GM23338 (cell line): Measurements from ENCODE around the gene FYN. TPM values are rescaled to one million over a fixed set of nuclear protein-coding genes. Genes with fewer than 3 reads are reported as not detected.

Experiments
- ATAC-seq: fragments of 200-7000 bp; cut with Tn5 transposase; 3 replicates; pipeline ENCODE4 v1.9.1; 2020
- DNase-seq: peaks from one replicate; pipeline ENCODE4 v3.0.0-alpha.2; 2015; ENCODE audit warnings: low spot score
- H2AFZ ChIP-seq: fragments of 200-600 bp; sonication (generic); 2 replicates; pipeline ENCODE4 v1.8.0; 2016; ENCODE audit warnings: antibody characterized with exemption, mild to moderate bottlenecking, moderate library complexity
- H3F3A ChIP-seq: fragments of 200-600 bp; sonication (generic); replicated peaks from 2 replicates; pipeline ENCODE4 v1.8.0; 2017; ENCODE audit warnings: antibody characterized with exemption, mixed run types, low read depth
- H3K27ac ChIP-seq: fragments of 200-600 bp; sonication (generic); 2 replicates; pipeline ENCODE4 v1.6.1; 2016; ENCODE audit warnings: low read depth
- H3K27me3 ChIP-seq: fragments of 200-600 bp; sonication (generic); 2 replicates; pipeline ENCODE4 v1.8.0; 2016; ENCODE audit warnings: mild to moderate bottlenecking, mixed run types, moderate library complexity; ENCODE audit not compliant: insufficient read depth
- H3K36me3 ChIP-seq: fragments of 200-600 bp; sonication (generic); 2 replicates; pipeline ENCODE4 v1.8.0; 2016; ENCODE audit warnings: mild to moderate bottlenecking; ENCODE audit not compliant: insufficient read depth
- H3K4me1 ChIP-seq: fragments of 200-600 bp; sonication (generic); 2 replicates; pipeline ENCODE4 v1.8.0; 2016; ENCODE audit warnings: mild to moderate bottlenecking, moderate library complexity; ENCODE audit not compliant: insufficient read depth
- H3K4me2 ChIP-seq: fragments of 200-600 bp; sonication (generic); 2 replicates; pipeline ENCODE4 v1.7.1; 2017; ENCODE audit warnings: mixed run types
- H3K4me3 ChIP-seq: fragments of 200-600 bp; sonication (generic); 2 replicates; pipeline ENCODE4 v1.6.1; 2016; ENCODE audit warnings: mixed run types
- H3K79me2 ChIP-seq: fragments of 200-600 bp; sonication (generic); replicated peaks from 2 replicates; pipeline ENCODE4 v1.8.0; 2017; ENCODE audit warnings: mild to moderate bottlenecking; ENCODE audit not compliant: insufficient read depth
- H3K9me2 ChIP-seq: fragments of 200-600 bp; sonication (generic); 2 replicates; pipeline ENCODE4 v1.8.0; 2017; ENCODE audit not compliant: insufficient read depth
- H4K20me1 ChIP-seq: fragments of 200-600 bp; sonication (generic); replicated peaks from 2 replicates; pipeline ENCODE4 v1.8.0; 2017; ENCODE audit warnings: mild to moderate bottlenecking; ENCODE audit not compliant: insufficient read depth
- H3K27ac Mint-ChIP-seq: 2 replicates; pipeline ENCODE4 v1.8.0; 2020; ENCODE audit warnings: inconsistent platforms, mild to moderate bottlenecking, moderate library complexity, mixed read lengths
- H3K27me3 Mint-ChIP-seq: 3 replicates; pipeline ENCODE4 v1.8.0; 2022; ENCODE audit warnings: low read depth, mild to moderate bottlenecking, moderate library complexity, mixed read lengths, inconsistent platforms; ENCODE audit not compliant: insufficient read depth, poor library complexity
- H3K36me3 Mint-ChIP-seq: 3 replicates; pipeline ENCODE4 v1.8.0; 2021; ENCODE audit warnings: low read depth, mild to moderate bottlenecking, inconsistent platforms, moderate library complexity, mixed read lengths
- H3K4me1 Mint-ChIP-seq: 3 replicates; pipeline ENCODE4 v1.8.0; 2020; ENCODE audit warnings: mild to moderate bottlenecking, inconsistent platforms, mixed read lengths
- H3K4me3 Mint-ChIP-seq: 3 replicates; pipeline ENCODE4 v1.8.0; 2021; ENCODE audit warnings: moderate library complexity, mild to moderate bottlenecking, inconsistent platforms, mixed read lengths
- H3K9me3 Mint-ChIP-seq: 3 replicates; pipeline ENCODE4 v1.8.0; 2020; ENCODE audit warnings: moderate library complexity, mild to moderate bottlenecking, inconsistent platforms, mixed read lengths
- CREB1 ChIP-seq: fragments of 250-450 bp; sonication (Bioruptor Pico); IDR thresholded peaks from 2 replicates; pipeline ENCODE4 v1.5.0; 2020; ENCODE audit warnings: low read depth, mild to moderate bottlenecking, moderate library complexity
- CTCF ChIP-seq, 2 experiments: fragments of 200-600 bp in 1 of 2; sonication (generic) in 1 of 2; conservative IDR thresholded peaks; 2 replicates each; pipeline versions ENCODE4 v1.5.1 to v1.6.1; 2016 to 2017; ENCODE audit warnings: antibody characterized with exemption in 2 of 2, low read depth in 2 of 2, mild to moderate bottlenecking in 2 of 2, moderate library complexity in 1 of 2
- ETS1 ChIP-seq: IDR thresholded peaks from 2 replicates; pipeline ENCODE4 v1.6.1; 2016; ENCODE audit warnings: antibody characterized with exemption
- EZH2 ChIP-seq: fragments of 200-600 bp; sonication (generic); IDR thresholded peaks from one replicate; pipeline ENCODE4 v1.8.0; 2017; ENCODE audit warnings: antibody characterized with exemption, mild to moderate bottlenecking, low read depth; ENCODE audit not compliant: unreplicated experiment
- POLR2AphosphoS5 ChIP-seq: IDR thresholded peaks from 2 replicates; pipeline ENCODE4 v1.6.1; 2016; ENCODE audit warnings: antibody characterized with exemption, low read depth
- REST ChIP-seq: IDR thresholded peaks from one replicate; pipeline ENCODE4 v1.6.1; 2018; ENCODE audit warnings: antibody characterized with exemption; ENCODE audit not compliant: unreplicated experiment
- STAT1 ChIP-seq: IDR thresholded peaks from one replicate; pipeline ENCODE4 v1.6.1; 2016; ENCODE audit warnings: antibody characterized with exemption; ENCODE audit not compliant: unreplicated experiment
- ZNF331 ChIP-seq: fragments of 250-450 bp; sonication (Bioruptor Pico); IDR thresholded peaks from 2 replicates; pipeline ENCODE4 v1.5.0; 2020; ENCODE audit warnings: low read depth, mild to moderate bottlenecking, moderate library complexity
- polyA plus RNA-seq: library from polyadenylated mRNA; unstranded; fragments of >200 nt; fragmentation: Nextera tagmentation; extraction: Ambion mirVana; gene quantifications from 2 replicates; pipeline ENCODE4 v1.2.1, GENCODE V29; 2016
- total RNA-seq: library from RNA; depleted of rRNA; stranded (reverse); fragments of >200 nt; shearing (Covaris generic); gene quantifications from 2 replicates; pipeline ENCODE4 v1.2.3, GENCODE V29; 2014

The FYN gene
- total and polyA plus RNA-seq, 2 experiments from 2014 or later, result 46.8 to 143 TPM

- Histone ChIP-seq H3K4me2 (no peak overlapping the region; the same call in 1 of the 2 replicates), H3K4me3 (no peak overlapping the region), H3K79me2 (peaks cover 99% of the 10 kb centered on the region), H3K4me1 (peaks cover 67% of the 10 kb centered on the region), H3F3A (no peaks in the 10 kb centered on the region), H3K36me3 (no peaks in the 10 kb centered on the region), H4K20me1 (peaks cover under 1% of the 10 kb centered on the region; the same call in 1 of the 2 replicates), H3K9me2 (no peaks in the 10 kb centered on the region), H3K27me3 (no peaks in the 10 kb centered on the region), H3K27ac (peak overlapping the region; percentile 61; the same call in 1 of the 2 replicates), H2AFZ (no peak overlapping the region)
- TF ChIP-seq STAT1, result no peak
- no peak for TF ChIP-seq REST
- TF ChIP-seq ETS1, result no peak
- TF ChIP-seq CTCF (conservative IDR thresholded peaks at IDR 0.05; ENCODE audit: low read depth in 2 of 2), result no peak
- no peak for TF ChIP-seq POLR2AphosphoS5
- TF ChIP-seq ZNF331 (CRISPR knock-in tag), result no peak
- no peak for TF ChIP-seq CREB1 (CRISPR knock-in tag)
- TF ChIP-seq EZH2, result no peak
- H3K27ac Mint-ChIP-seq, result peak overlapping the region; percentile 78; the same call in 1 of the 2 replicates
- ATAC-seq (no peak), DNase-seq (no peak)
- H3K36me3 Mint-ChIP-seq, result no peaks in the 10 kb centered on the region
- H3K9me3 Mint-ChIP-seq, result no peaks in the 10 kb centered on the region
- H3K27me3 Mint-ChIP-seq, result peaks cover 8% of the 10 kb centered on the region
- no peak overlapping the region for H3K4me3 Mint-ChIP-seq
- peaks cover 82% of the 10 kb centered on the region for H3K4me1 Mint-ChIP-seq
These were observed 8.9 kb downstream of the FYN start for GRCh38 chr6:111864138-111865048.
